ENCODE data around the gene AAR2.

AAR2 gene

GRCh38 chr20:36298795-36299339 is 62.6 kb downstream of the AAR2 start:
- no peaks in the 10 kb centered on the region for H3K9me3 ChIP-seq (ENCODE audit: control insufficient read depth in 5 of 5, low read length in 5 of 5)
- H3K4me1 ChIP-seq (ENCODE audit: control insufficient read depth in 5 of 5, insufficient read depth in 5 of 5, low read length in 5 of 5) = no peaks in the 10 kb centered on the region
- no peaks in the 10 kb centered on the region for H3K36me3 ChIP-seq (ENCODE audit: control insufficient read depth in 5 of 5, insufficient read depth in 5 of 5, low read length in 5 of 5)
- H3K9ac ChIP-seq (ENCODE audit: low read length in 5 of 5) = no peak overlapping the region
- H3K27ac ChIP-seq (ENCODE audit: low read depth, low read length) = no peak overlapping the region
- no peak overlapping the region for H3K4me3 ChIP-seq (ENCODE audit: low read depth in 1 of 5, low read length in 5 of 5)
- H3K27me3 ChIP-seq (ENCODE audit: control insufficient read depth in 5 of 5, insufficient read depth in 4 of 5, low read length in 5 of 5) = peaks cover 20 to 60% (median 48%) of the 10 kb centered on the region in 5 donors

GRCh38 chr20:36299459-36299858 is 63.2 kb downstream of the AAR2 start:
- Histone ChIP-seq H3K4me3 (ENCODE audit: low read depth in 1 of 5, low read length in 5 of 5) (no peak overlapping the region), H3K4me1 (ENCODE audit: control insufficient read depth in 5 of 5, insufficient read depth in 5 of 5, low read length in 5 of 5) (no peaks in the 10 kb centered on the region), H3K27me3 (ENCODE audit: control insufficient read depth in 5 of 5, insufficient read depth in 4 of 5, low read length in 5 of 5) (peaks cover 21 to 64% (median 49%) of the 10 kb centered on the region in 5 donors), H3K9ac (ENCODE audit: low read length in 5 of 5) (no peak overlapping the region), H3K27ac (ENCODE audit: low read depth, low read length) (no peak overlapping the region), H3K36me3 (ENCODE audit: control insufficient read depth in 5 of 5, insufficient read depth in 5 of 5, low read length in 5 of 5) (no peaks in the 10 kb centered on the region), H3K9me3 (ENCODE audit: control insufficient read depth in 5 of 5, low read length in 5 of 5) (no peaks in the 10 kb centered on the region)

GRCh38 chr20:36301359-36302119 is 65.3 kb downstream of the AAR2 start:
- no peak overlapping the region for H3K4me3 ChIP-seq (ENCODE audit: low read depth in 1 of 5, low read length in 5 of 5)
- H3K4me1 ChIP-seq (ENCODE audit: control insufficient read depth in 5 of 5, insufficient read depth in 5 of 5, low read length in 5 of 5) = peaks cover 0 to 6% (median 2%) of the 10 kb centered on the region in 5 donors
- no peak overlapping the region for H3K9ac ChIP-seq (ENCODE audit: low read length in 5 of 5)
- peaks cover 34 to 78% (median 64%) of the 10 kb centered on the region in 5 donors for H3K27me3 ChIP-seq (ENCODE audit: control insufficient read depth in 5 of 5, insufficient read depth in 4 of 5, low read length in 5 of 5)
- no peaks in the 10 kb centered on the region for H3K36me3 ChIP-seq (ENCODE audit: control insufficient read depth in 5 of 5, insufficient read depth in 5 of 5, low read length in 5 of 5)
- no peak overlapping the region for H3K27ac ChIP-seq (ENCODE audit: low read depth, low read length)
- H3K9me3 ChIP-seq (ENCODE audit: control insufficient read depth in 5 of 5, low read length in 5 of 5) = no peaks in the 10 kb centered on the region

GRCh38 chr20:36303020-36303595 is 66.8 kb downstream of the AAR2 start:
- H3K27ac ChIP-seq (ENCODE audit: low read depth, low read length) = no peak overlapping the region
- H3K4me3 ChIP-seq (ENCODE audit: low read depth in 1 of 5, low read length in 5 of 5) = no peak overlapping the region
- H3K36me3 ChIP-seq (ENCODE audit: control insufficient read depth in 5 of 5, insufficient read depth in 5 of 5, low read length in 5 of 5) = no peaks in the 10 kb centered on the region
- H3K27me3 ChIP-seq (ENCODE audit: control insufficient read depth in 5 of 5, insufficient read depth in 4 of 5, low read length in 5 of 5) = peaks cover 39 to 83% (median 71%) of the 10 kb centered on the region in 5 donors
- H3K4me1 ChIP-seq (ENCODE audit: control insufficient read depth in 5 of 5, insufficient read depth in 5 of 5, low read length in 5 of 5) = peaks cover 0 to 13% (median 7%) of the 10 kb centered on the region in 5 donors
- no peaks in the 10 kb centered on the region for H3K9me3 ChIP-seq (ENCODE audit: control insufficient read depth in 5 of 5, low read length in 5 of 5)
- H3K9ac ChIP-seq (ENCODE audit: low read length in 5 of 5) = no peak overlapping the region

- Histone ChIP-seq H3K9me3 (ENCODE audit: control insufficient read depth in 5 of 5, low read length in 5 of 5) (no peaks in the 10 kb centered on the region), H3K9ac (ENCODE audit: low read length in 5 of 5) (no peak overlapping the region), H3K27ac (ENCODE audit: low read depth, low read length) (no peak overlapping the region), H3K4me1 (ENCODE audit: control insufficient read depth in 5 of 5, insufficient read depth in 5 of 5, low read length in 5 of 5) (peaks cover 0 to 13% (median 7%) of the 10 kb centered on the region in 5 donors), H3K4me3 (ENCODE audit: low read depth in 1 of 5, low read length in 5 of 5) (no peak overlapping the region), H3K27me3 (ENCODE audit: control insufficient read depth in 5 of 5, insufficient read depth in 4 of 5, low read length in 5 of 5) (peaks cover 39 to 82% (median 70%) of the 10 kb centered on the region in 5 donors), H3K36me3 (ENCODE audit: control insufficient read depth in 5 of 5, insufficient read depth in 5 of 5, low read length in 5 of 5) (no peaks in the 10 kb centered on the region)
Measured at GRCh38 chr20:36303831-36304230, 67.6 kb downstream of the AAR2 start.

- no peak overlapping the region for H3K4me3 ChIP-seq (ENCODE audit: low read depth in 1 of 5, low read length in 5 of 5)
- H3K27ac ChIP-seq (ENCODE audit: low read depth, low read length) = no peak overlapping the region
- H3K27me3 ChIP-seq (ENCODE audit: control insufficient read depth in 5 of 5, insufficient read depth in 4 of 5, low read length in 5 of 5) = peaks cover 36 to 85% (median 69%) of the 10 kb centered on the region in 5 donors
- peaks cover 0 to 13% (median 7%) of the 10 kb centered on the region in 5 donors for H3K4me1 ChIP-seq (ENCODE audit: control insufficient read depth in 5 of 5, insufficient read depth in 5 of 5, low read length in 5 of 5)
- no peak overlapping the region for H3K9ac ChIP-seq (ENCODE audit: low read length in 5 of 5)
- H3K36me3 ChIP-seq (ENCODE audit: control insufficient read depth in 5 of 5, insufficient read depth in 5 of 5, low read length in 5 of 5) = no peaks in the 10 kb centered on the region
- no peaks in the 10 kb centered on the region for H3K9me3 ChIP-seq (ENCODE audit: control insufficient read depth in 5 of 5, low read length in 5 of 5)
Measured at GRCh38 chr20:36304786-36305495, 68.7 kb downstream of the AAR2 start.

- peaks cover 36 to 81% (median 71%) of the 10 kb centered on the region in 5 donors for H3K27me3 ChIP-seq (ENCODE audit: control insufficient read depth in 5 of 5, insufficient read depth in 4 of 5, low read length in 5 of 5)
- H3K9me3 ChIP-seq (ENCODE audit: control insufficient read depth in 5 of 5, low read length in 5 of 5) = no peaks in the 10 kb centered on the region
- H3K9ac ChIP-seq (ENCODE audit: low read length in 5 of 5) = no peak within 1 kb of the TSS
- H3K27ac ChIP-seq (ENCODE audit: low read depth, low read length) = no peak within 1 kb of the TSS
- no peaks in the 10 kb centered on the region for H3K36me3 ChIP-seq (ENCODE audit: control insufficient read depth in 5 of 5, insufficient read depth in 5 of 5, low read length in 5 of 5)
- no peak within 1 kb of the TSS for H3K4me3 ChIP-seq (ENCODE audit: low read depth in 1 of 5, low read length in 5 of 5)
- peaks cover 0 to 13% (median 7%) of the 10 kb centered on the region in 5 donors for H3K4me1 ChIP-seq (ENCODE audit: control insufficient read depth in 5 of 5, insufficient read depth in 5 of 5, low read length in 5 of 5)
Measured at GRCh38 chr20:36305602-36306551, 69.6 kb downstream of the AAR2 start, which contains the start of gene DLGAP4. DLGAP4 (plus strand) TSS chr20:36306339; CDS start chr20:36431718, 125,379 bp downstream.

Measured in subcutaneous abdominal adipose tissue (tissue), 5 donors.